Effector memory CD8-positive, alpha-beta T cell (primary cell): ENCODE data around the gene DLGAP4.
A peak's percentile ranks its signal among the peaks of the same experiment; 100 is the strongest.

ENCODE experiments used
- ATAC-seq: fragments of 150-1000 bp; cut with Tn5 transposase; replicated peaks from 2 replicates; pipeline ENCODE4 v1.10.0; 2021; ENCODE audit warnings: mild to moderate bottlenecking, moderate library complexity
- DNase-seq, 3 experiments: peaks; one replicate each; pipeline ENCODE4 v3.0.0; 2021
- H3K27ac Mint-ChIP-seq, 2 donors: one replicate each; pipeline ENCODE4 v1.8.0; 2022; ENCODE audit warnings: mild to moderate bottlenecking in 2 of 2, mixed read lengths in 2 of 2, moderate library complexity in 2 of 2
- H3K27me3 Mint-ChIP-seq, 2 donors: one replicate each; pipeline ENCODE4 v1.8.0; 2022; ENCODE audit warnings: mixed read lengths in 2 of 2
- H3K36me3 Mint-ChIP-seq: one replicate; pipeline ENCODE4 v1.8.0; 2022; ENCODE audit warnings: mild to moderate bottlenecking, moderate library complexity, mixed read lengths; ENCODE audit not compliant: insufficient read depth
- H3K4me1 Mint-ChIP-seq, 2 donors: one replicate each; pipeline ENCODE4 v1.8.0; 2022; ENCODE audit warnings: low read depth in 2 of 2, mixed read lengths in 2 of 2
- H3K4me3 Mint-ChIP-seq, 2 donors: one replicate each; pipeline ENCODE4 v1.8.0; 2022; ENCODE audit warnings: mild to moderate bottlenecking in 2 of 2, mixed read lengths in 2 of 2, moderate library complexity in 2 of 2
- H3K9me3 Mint-ChIP-seq, 2 donors: one replicate each; pipeline ENCODE4 v1.8.0; 2022; ENCODE audit warnings: mixed read lengths in 2 of 2

DLGAP4 gene

GRCh38 chr20:36460648-36461599 lies 154.8 kb downstream of the DLGAP4 start:
- peaks cover 28% of the 10 kb centered on the region for H3K36me3 Mint-ChIP-seq
- peaks cover 0 to 4% of the 10 kb centered on the region in 2 donors for H3K27me3 Mint-ChIP-seq
- ATAC-seq (peak; percentile 80), DNase-seq (peak; percentile 77 to 85 (median 83))
- no peaks in the 10 kb centered on the region for H3K9me3 Mint-ChIP-seq
- peak overlapping the region; percentile 98 to 99 for H3K27ac Mint-ChIP-seq
- peaks cover 35 to 43% of the 10 kb centered on the region in 2 donors for H3K4me1 Mint-ChIP-seq
- peak overlapping the region; percentile 98 to 99 for H3K4me3 Mint-ChIP-seq

GRCh38 chr20:36461600-36462439 lies 155.7 kb downstream of the DLGAP4 start:
- ATAC-seq, result peak; percentile 4
- peaks cover 44 to 51% of the 10 kb centered on the region in 2 donors for H3K4me1 Mint-ChIP-seq
- peaks cover 32% of the 10 kb centered on the region for H3K36me3 Mint-ChIP-seq
- peak overlapping the region; percentile 98 to 99 for H3K4me3 Mint-ChIP-seq
- peak; percentile 23 to 35 (median 27) for DNase-seq
- no peaks in the 10 kb centered on the region for H3K27me3 Mint-ChIP-seq
- no peaks in the 10 kb centered on the region for H3K9me3 Mint-ChIP-seq
- H3K27ac Mint-ChIP-seq, result peak overlapping the region; percentile 98 to 99

GRCh38 chr20:36462440-36463211 lies 156.5 kb downstream of the DLGAP4 start:
- no peaks in the 10 kb centered on the region for H3K9me3 Mint-ChIP-seq

GRCh38 chr20:36463212-36464061 lies 157.3 kb downstream of the DLGAP4 start:
- Mint-ChIP-seq H3K27me3 (no peaks in the 10 kb centered on the region), H3K36me3 (peaks cover 39% of the 10 kb centered on the region), H3K4me3 (peak overlapping the region; percentile 98 to 99), H3K27ac (peak overlapping the region; percentile 98 to 99), H3K4me1 (peaks cover 58 to 68% of the 10 kb centered on the region in 2 donors), H3K9me3 (no peaks in the 10 kb centered on the region)
- DNase-seq (no peak), ATAC-seq (no peak)

More at GRCh38 chr20:36462440-36463211, 156.5 kb downstream of the DLGAP4 start:
- H3K27ac Mint-ChIP-seq, result peak overlapping the region; percentile 98 to 99
- DNase-seq, result no peak
- no peaks in the 10 kb centered on the region for H3K27me3 Mint-ChIP-seq
- peaks cover 52 to 60% of the 10 kb centered on the region in 2 donors for H3K4me1 Mint-ChIP-seq
- ATAC-seq, result no peak
- peaks cover 37% of the 10 kb centered on the region for H3K36me3 Mint-ChIP-seq
- H3K4me3 Mint-ChIP-seq, result peak overlapping the region; percentile 98 to 99

GRCh38 chr20:36465109-36466080 lies 159.3 kb downstream of the DLGAP4 start:
- Mint-ChIP-seq H3K27ac (peak overlapping the region; percentile 59 to 87), H3K4me3 (peak overlapping the region; percentile 77 to 81), H3K4me1 (peaks cover 66 to 72% of the 10 kb centered on the region in 2 donors), H3K9me3 (no peaks in the 10 kb centered on the region), H3K27me3 (no peaks in the 10 kb centered on the region), H3K36me3 (peaks cover 39% of the 10 kb centered on the region)
- ATAC-seq (no peak), DNase-seq (no peak)

GRCh38 chr20:36466089-36466488 lies 159.9 kb downstream of the DLGAP4 start:
- H3K4me1 Mint-ChIP-seq, result peaks cover 62 to 70% of the 10 kb centered on the region in 2 donors
- H3K27me3 Mint-ChIP-seq, result no peaks in the 10 kb centered on the region
- peaks cover 32% of the 10 kb centered on the region for H3K36me3 Mint-ChIP-seq
- peak overlapping the region; percentile 77 to 81 for H3K4me3 Mint-ChIP-seq
- ATAC-seq, result no peak
- DNase-seq, result no peak
- H3K27ac Mint-ChIP-seq, result peak overlapping the region; percentile 59 to 87
- H3K9me3 Mint-ChIP-seq, result no peaks in the 10 kb centered on the region

GRCh38 chr20:36467076-36467999 lies 161.2 kb downstream of the DLGAP4 start:
- peak overlapping the region; percentile 59 to 87 for H3K27ac Mint-ChIP-seq
- H3K36me3 Mint-ChIP-seq, result peaks cover 24% of the 10 kb centered on the region
- no peaks in the 10 kb centered on the region for H3K9me3 Mint-ChIP-seq
- H3K4me3 Mint-ChIP-seq, result peak overlapping the region; percentile 73 to 77
- H3K4me1 Mint-ChIP-seq, result peaks cover 62 to 67% of the 10 kb centered on the region in 2 donors
- peak; percentile 44 for ATAC-seq
- DNase-seq, result peak; percentile 26 to 36 (median 27)
- H3K27me3 Mint-ChIP-seq, result no peaks in the 10 kb centered on the region

- H3K4me3 Mint-ChIP-seq, result peak overlapping the region in 1 of 2 donors; percentile 73
- H3K27me3 Mint-ChIP-seq, result no peaks in the 10 kb centered on the region
- H3K9me3 Mint-ChIP-seq, result no peaks in the 10 kb centered on the region
- DNase-seq, result no peak
- no peak for ATAC-seq
- peaks cover 19% of the 10 kb centered on the region for H3K36me3 Mint-ChIP-seq
- H3K27ac Mint-ChIP-seq, result peak overlapping the region; percentile 59 to 87
- peaks cover 60 to 62% of the 10 kb centered on the region in 2 donors for H3K4me1 Mint-ChIP-seq
Observed at GRCh38 chr20:36468149-36469000, 162.2 kb downstream of the DLGAP4 start.

- no peak overlapping the region for H3K4me3 Mint-ChIP-seq
- ATAC-seq (no peak), DNase-seq (no peak)
- H3K27me3 Mint-ChIP-seq, result no peaks in the 10 kb centered on the region
- H3K27ac Mint-ChIP-seq, result no peak overlapping the region
- peaks cover 60 to 73% of the 10 kb centered on the region in 2 donors for H3K4me1 Mint-ChIP-seq
- no peaks in the 10 kb centered on the region for H3K9me3 Mint-ChIP-seq
- H3K36me3 Mint-ChIP-seq, result peaks cover 25% of the 10 kb centered on the region
Observed at GRCh38 chr20:36469973-36470372, 163.8 kb downstream of the DLGAP4 start.
